Endothelial cell of umbilical vein (primary cell): Measurements from ENCODE around the gene SH3PXD2A. TPM values are rescaled to one million over a fixed set of nuclear protein-coding genes. Genes with fewer than 3 reads are reported as not detected.

ENCODE experiments used
- BruUV-seq: library from RNA; stranded (reverse); fragments of 400-500 nt; replicated peaks from 2 replicates; lab custom pipeline; 2021; lab: Mats Ljungman, UMichigan
- CTCF ChIA-PET: fragments of 300-600, 350-600 bp; sonication (Branson Sonifier 250); formaldehyde crosslinking; loops from one replicate; lab custom pipeline; 2021; ENCODE audit warnings: antibody characterized with exemption, inconsistent platforms; lab: Charles Lee
- POLR2A ChIA-PET: fragments of 300-600, 350-600 bp; sonication (Branson Sonifier 250); formaldehyde crosslinking; loops from one replicate; lab custom pipeline; 2021; ENCODE audit warnings: antibody characterized with exemption, inconsistent platforms; lab: Charles Lee
- DNase-seq: peaks from one replicate; pipeline ENCODE4 v3.0.0-alpha.2; 2011; ENCODE audit warnings: low read depth, low spot score
- FAIRE-seq: peaks from 2 replicates; lab custom pipeline; 2011; peaks lifted over from hg19 to GRCh38; lab: Jason Lieb, UNC
- H2AFZ ChIP-seq: 2 replicates; pipeline ENCODE4 v1.6.0; 2012; ENCODE audit warnings: low read depth, low read length, control low read depth, inconsistent platforms
- H3K27ac ChIP-seq: 2 replicates; pipeline ENCODE4 v1.5.1; 2011; ENCODE audit warnings: low read depth, mild to moderate bottlenecking, control low read depth, low read length, moderate library complexity; ENCODE audit not compliant: insufficient read depth
- H3K27me3 ChIP-seq, 2 experiments: 2 replicates each; pipeline versions ENCODE4 v1.6.0 to v1.6.1; 2011; ENCODE audit warnings: low read length in 2 of 2, mixed read lengths in 1 of 2; ENCODE audit not compliant: control insufficient read depth in 2 of 2, insufficient read depth in 2 of 2
- H3K36me3 ChIP-seq, 2 experiments: 2 replicates in 1 of 2; 3 replicates in 1 of 2; pipeline ENCODE4 v1.5.1; 2011; ENCODE audit warnings: low read length in 2 of 2, mild to moderate bottlenecking in 1 of 2, moderate library complexity in 1 of 2; ENCODE audit not compliant: control insufficient read depth in 2 of 2, insufficient read depth in 2 of 2; ENCODE audit errors: extremely low read depth in 1 of 2
- H3K4me1 ChIP-seq: 3 replicates; pipeline ENCODE4 v1.5.1; 2011; ENCODE audit warnings: mild to moderate bottlenecking, low read length; ENCODE audit not compliant: control insufficient read depth, insufficient read depth; ENCODE audit errors: extremely low read depth
- H3K4me2 ChIP-seq: 2 replicates; pipeline ENCODE4 v1.6.1; 2011; ENCODE audit warnings: low read length, control low read depth, mixed read lengths; ENCODE audit not compliant: insufficient read depth
- H3K4me3 ChIP-seq, 3 experiments: fragments of 200-600 bp in 1 of 3; sonication (generic), shearing (Covaris generic) in 1 of 3; replicated peaks in 1 of 3; 2 replicates each; pipeline ENCODE4 v1.5.1; 2011 to 2016; ENCODE audit warnings: control low read depth in 3 of 3, low read length in 3 of 3, mild to moderate bottlenecking in 2 of 3, inconsistent platforms in 1 of 3, low read depth in 1 of 3, moderate library complexity in 1 of 3; ENCODE audit not compliant: insufficient read depth in 1 of 3
- H3K79me2 ChIP-seq: 2 replicates; pipeline ENCODE4 v1.6.0; 2012; ENCODE audit warnings: low read length, inconsistent platforms; ENCODE audit not compliant: control insufficient read depth, insufficient read depth
- H3K9ac ChIP-seq: replicated peaks from 2 replicates; pipeline ENCODE3; 2011; ENCODE audit warnings: low read length, control low read depth; ENCODE audit not compliant: insufficient read depth; ENCODE audit errors: extremely low read depth
- H3K9me1 ChIP-seq: replicated peaks from 3 replicates; pipeline ENCODE4 v1.6.0; 2011; ENCODE audit warnings: mild to moderate bottlenecking, low read length; ENCODE audit not compliant: control insufficient read depth, insufficient read depth; ENCODE audit errors: extremely low read depth
- H3K9me3 ChIP-seq: replicated peaks from 2 replicates; pipeline ENCODE4 v1.5.1; 2012; ENCODE audit warnings: low read length, inconsistent platforms; ENCODE audit not compliant: control insufficient read depth, insufficient read depth
- H4K20me1 ChIP-seq: replicated peaks from 2 replicates; pipeline ENCODE3; 2011; ENCODE audit warnings: mild to moderate bottlenecking, low read length; ENCODE audit not compliant: control insufficient read depth, insufficient read depth; ENCODE audit errors: extremely low read depth
- CTCF ChIP-seq, 2 donors: IDR thresholded peaks; 1 replicate in 1 of 2; 2 replicates in 1 of 2; pipeline ENCODE4 v1.5.1; 2011; ENCODE audit warnings: low read length in 2 of 2, mild to moderate bottlenecking in 2 of 2, moderate library complexity in 2 of 2, control low read depth in 1 of 2, inconsistent platforms in 1 of 2, low read depth in 1 of 2; ENCODE audit not compliant: insufficient read depth in 1 of 2; ENCODE audit errors: extremely low read depth in 1 of 2
- EZH2 ChIP-seq: IDR thresholded peaks from 2 replicates; pipeline ENCODE4 v1.6.1; 2012; ENCODE audit warnings: borderline replicate concordance, low read depth, mild to moderate bottlenecking, moderate library complexity, low read length, inconsistent platforms; ENCODE audit not compliant: severe bottlenecking
- FOS ChIP-seq: IDR thresholded peaks from 2 replicates; pipeline ENCODE4 v1.6.1; 2011; ENCODE audit warnings: mild to moderate bottlenecking, low read length, moderate library complexity, borderline replicate concordance; ENCODE audit not compliant: insufficient read depth
- GATA2 ChIP-seq: IDR thresholded peaks from 2 replicates; pipeline ENCODE4 v1.7.0; 2011; ENCODE audit warnings: low read depth, mild to moderate bottlenecking, moderate library complexity, mixed read lengths, low read length; ENCODE audit not compliant: insufficient read length, insufficient read depth
- JUN ChIP-seq: IDR thresholded peaks from 2 replicates; pipeline ENCODE4 v1.6.1; 2011; ENCODE audit warnings: borderline replicate concordance, low read depth; ENCODE audit not compliant: insufficient read length, insufficient read depth
- MAX ChIP-seq: IDR thresholded peaks from 2 replicates; pipeline ENCODE4 v1.6.1; 2011; ENCODE audit not compliant: insufficient read depth, insufficient read length
- MYC ChIP-seq: IDR thresholded peaks from one replicate; pipeline ENCODE4 v1.6.1; 2011; ENCODE audit warnings: mild to moderate bottlenecking, low read depth, low read length
- POLR2A ChIP-seq: IDR thresholded peaks from 2 replicates; pipeline ENCODE4 v1.6.1; 2012; ENCODE audit warnings: low read depth, mild to moderate bottlenecking, control low read depth, low read length
- POLR2AphosphoS5 ChIP-seq: IDR thresholded peaks from 2 replicates; pipeline ENCODE4 v1.6.1; 2012; ENCODE audit warnings: low read depth, mild to moderate bottlenecking, control low read depth, low read length, moderate library complexity; ENCODE audit not compliant: insufficient read depth
- dilution Hi-C: fragments of 300-500 bp; cut with MboI; formaldehyde crosslinking; loops from one replicate; pipeline ENCODE4 v1.15.0; 2019; ENCODE audit warnings: low sequenced_read_pairs; ENCODE audit not compliant: extremely low pct_ligation_motif_present
- intact Hi-C: fragments of 100-400 bp; cut with micrococcal nuclease; formaldehyde crosslinking; loops from one replicate; pipeline ENCODE4 v1.10.0; 2022
- polyA plus RNA-seq, 4 experiments: library from polyadenylated mRNA; depleted of rRNA in 3 of 4; stranded (reverse) in 3 of 4; unstranded in 1 of 4; fragments of >200 nt; gene quantifications; 2 replicates each; pipeline versions ENCODE4 v1.2.1 to v1.2.3, GENCODE V29; 2011 to 2012; ENCODE audit warnings: missing spikeins in 1 of 4
- total RNA-seq: library from RNA; stranded (reverse); gene quantifications from 2 replicates; pipeline ENCODE4 v1.2.3, GENCODE V29; 2021

SH3PXD2A gene
- total and polyA plus RNA-seq, 2 donors (not counting 3 experiments of a cell fraction or from before 2014, with no cell fraction given), result 1.4 to 5.1 TPM

- Histone ChIP-seq H4K20me1 (no peaks in the 10 kb centered on the region), H3K27ac (no peak overlapping the region), H3K9me3 (no peaks in the 10 kb centered on the region), H3K9ac (no peak overlapping the region), H3K27me3 (no peaks in the 10 kb centered on the region), H3K4me3 (no peak overlapping the region), H3K36me3 (no peaks in the 10 kb centered on the region), H3K4me1 (no peaks in the 10 kb centered on the region), H3K9me1 (no peaks in the 10 kb centered on the region), H2AFZ (no peak overlapping the region), H3K4me2 (no peak overlapping the region), H3K79me2 (no peaks in the 10 kb centered on the region)
- BruUV-seq, result no TSS peak
- ChIA-PET CTCF (interaction anchor here (1.3 to 1.4 kb wide), 3 partner anchors 69 to 79 kb away, joined by 4 to 6 read pairs (median 4); no protein-coding TSS in a partner anchor), POLR2A (no interaction called here)
- dilution Hi-C loops (no loop called here), intact Hi-C loops (loop anchor here (10.0 kb wide), 1 partner anchor 259 kb away; no protein-coding TSS in a partner anchor)
- DNase-seq (no peak), FAIRE-seq (no peak)
- TF ChIP-seq GATA2, result no peak
- no peak for TF ChIP-seq CTCF (IDR thresholded peaks at IDR 0.05; ENCODE audit: extremely low read depth in 1 of 2, insufficient read depth in 1 of 2, low read depth in 1 of 2, low read length in 2 of 2)
- no peak for TF ChIP-seq JUN
- no peak for TF ChIP-seq POLR2AphosphoS5
- no peak for TF ChIP-seq EZH2
- TF ChIP-seq MYC, result no peak
- TF ChIP-seq POLR2A, result no peak
- no peak for TF ChIP-seq FOS
- no peak for TF ChIP-seq MAX
Observed at GRCh38 chr10:103683851-103684250, 171.5 kb downstream of the SH3PXD2A start.
